GM18861 (cell line): ENCODE results near the gene RNF13.
"Not testable (repeated sequence)": the region's sequence is repeated elsewhere in the genome, so short reads cannot be mapped to it uniquely, and the experiment has no call there.

Experiments
- ATAC-seq: cut with Tn5 transposase; IDR thresholded peaks from one replicate; pipeline ENCODE4 v1.9.1; 2021; ENCODE audit not compliant: unreplicated experiment

RNF13 gene

DNA sequence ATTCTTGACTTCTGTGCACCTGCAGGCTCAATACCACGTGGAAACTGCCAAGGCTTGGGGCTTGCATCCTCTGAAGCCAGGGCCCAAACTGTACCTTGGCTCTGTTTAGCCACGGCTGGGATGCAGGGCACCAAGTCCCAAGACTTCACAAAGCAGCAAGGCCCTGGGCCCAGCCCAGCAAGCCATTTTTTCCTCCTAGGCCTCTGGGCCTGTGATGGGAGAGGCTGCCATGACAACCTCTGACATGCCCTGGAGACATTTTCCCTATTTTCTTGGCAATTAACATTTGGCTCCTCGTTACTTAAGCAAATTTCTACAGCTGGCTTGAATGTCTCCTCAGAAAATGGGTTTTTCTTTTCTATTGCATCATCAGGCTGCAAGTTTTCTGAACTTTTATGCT is 25.5 kb downstream of the RNF13 start:
- ATAC-seq: not testable (repeated sequence)

DNA sequence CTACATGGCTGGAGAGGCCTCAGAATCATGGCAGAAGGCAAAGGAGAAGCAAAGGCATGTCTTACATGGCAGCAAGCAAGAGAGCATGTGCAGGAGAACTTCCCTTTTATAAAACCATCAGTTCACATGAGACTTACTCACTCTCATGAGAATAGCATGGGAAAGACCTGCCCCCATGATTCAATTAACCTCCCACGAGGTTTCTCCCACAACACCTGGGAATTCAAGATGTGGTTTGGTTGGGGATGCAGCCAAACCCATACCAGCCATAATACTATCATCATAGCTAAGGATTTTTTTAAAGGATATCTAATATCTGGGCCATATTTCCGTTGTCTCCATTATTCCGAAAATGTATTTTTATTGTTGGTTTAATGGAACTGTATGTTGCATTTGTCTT is 26.5 kb downstream of the RNF13 start:
- not testable (repeated sequence) for ATAC-seq

GRCh38 chr3:149839896-149840295 is 26.9 kb downstream of the RNF13 start:
- ATAC-seq: no peak

DNA sequence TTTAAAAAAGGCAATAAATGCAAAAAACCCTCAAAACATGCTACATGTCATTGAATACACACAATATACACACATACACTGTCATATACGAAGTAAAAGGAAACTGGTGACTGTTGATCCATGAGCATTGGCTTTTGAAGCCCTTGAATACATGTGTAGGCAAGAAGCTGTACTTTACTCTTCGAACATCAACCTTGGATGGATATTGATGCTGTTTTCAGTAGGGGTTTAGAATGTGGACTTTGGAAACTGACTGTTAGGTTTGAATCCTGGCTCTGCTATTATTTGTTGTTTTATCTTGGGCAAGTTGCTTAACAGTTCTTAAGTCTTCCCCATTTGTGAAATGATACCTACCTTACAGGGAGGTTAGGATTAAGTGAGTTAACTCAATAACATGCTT is 30.5 kb downstream of the RNF13 start:
- no peak for ATAC-seq

- no peak for ATAC-seq
Observed at GRCh38 chr3:149844091-149844490, 31.1 kb downstream of the RNF13 start.

GRCh38 chr3:149845570-149846244 is 32.7 kb downstream of the RNF13 start:
- no peak for ATAC-seq

- no peak for ATAC-seq
Observed at GRCh38 chr3:149848238-149848637, 35.2 kb downstream of the RNF13 start.

DNA sequence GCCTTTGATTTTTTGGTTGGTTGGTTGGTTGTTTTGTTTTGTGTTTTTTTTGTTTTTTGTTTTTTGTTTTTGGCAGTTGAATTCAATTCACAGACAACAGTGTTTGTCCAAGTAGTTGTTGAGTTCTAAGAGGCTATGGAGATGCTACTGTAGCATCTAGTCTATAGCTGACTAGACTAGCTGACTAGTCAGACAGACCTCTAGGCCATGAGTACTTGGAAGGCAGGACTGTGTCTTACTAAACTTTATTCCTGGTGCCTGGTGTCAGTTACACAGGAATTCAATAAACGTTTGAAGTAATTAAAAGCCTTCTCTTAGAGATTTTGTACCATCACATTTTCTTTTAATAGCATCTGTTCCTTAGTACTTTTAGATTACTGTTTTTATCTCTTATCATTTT is 35.7 kb downstream of the RNF13 start:
- ATAC-seq: no peak

GRCh38 chr3:149850787-149851584 is 38.0 kb downstream of the RNF13 start:
- no peak for ATAC-seq

GRCh38 chr3:149858911-149859310 is 45.9 kb downstream of the RNF13 start:
- no peak for ATAC-seq

DNA sequence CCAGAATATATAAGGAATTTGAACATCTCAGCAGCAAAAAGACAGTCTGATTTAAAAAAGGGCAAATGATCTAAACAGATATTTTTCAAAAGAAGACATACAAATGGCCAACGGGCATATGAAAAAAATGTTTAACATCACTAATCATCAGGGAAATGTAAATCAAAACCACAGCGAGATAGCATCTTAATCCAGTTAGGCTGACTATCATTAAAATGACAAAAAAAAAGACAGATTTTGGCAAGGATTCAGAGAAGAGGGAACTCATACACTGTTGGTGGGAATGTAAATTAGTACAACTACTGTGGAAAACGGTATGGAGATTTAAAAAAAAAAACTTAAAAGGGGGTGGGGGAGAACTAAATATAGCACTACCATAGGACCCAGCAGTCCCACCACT is 47.9 kb downstream of the RNF13 start:
- ATAC-seq: no peak

- no peak for ATAC-seq
Observed at GRCh38 chr3:149867563-149867962, 54.5 kb downstream of the RNF13 start.

DNA sequence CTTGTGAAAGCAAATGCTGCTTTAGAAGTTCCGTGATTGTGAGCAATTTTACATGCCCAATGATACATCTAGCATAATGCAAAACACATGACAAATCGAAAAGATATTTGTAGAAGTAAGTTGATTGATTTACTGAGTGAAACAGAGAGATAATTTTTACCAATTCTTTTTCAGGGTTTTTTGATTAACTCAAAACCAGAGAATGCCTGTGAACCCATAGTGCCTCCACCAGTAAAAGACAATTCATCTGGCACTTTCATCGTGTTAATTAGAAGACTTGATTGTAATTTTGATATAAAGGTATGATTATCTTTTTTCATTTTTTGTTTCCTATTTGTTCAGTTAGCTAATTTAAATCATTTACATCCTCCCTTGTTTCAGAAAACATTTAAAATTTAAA is 58.8 kb downstream of the RNF13 start:
- ATAC-seq: no peak

- ATAC-seq: no peak
Observed at GRCh38 chr3:149872589-149872988, 59.6 kb downstream of the RNF13 start.

DNA sequence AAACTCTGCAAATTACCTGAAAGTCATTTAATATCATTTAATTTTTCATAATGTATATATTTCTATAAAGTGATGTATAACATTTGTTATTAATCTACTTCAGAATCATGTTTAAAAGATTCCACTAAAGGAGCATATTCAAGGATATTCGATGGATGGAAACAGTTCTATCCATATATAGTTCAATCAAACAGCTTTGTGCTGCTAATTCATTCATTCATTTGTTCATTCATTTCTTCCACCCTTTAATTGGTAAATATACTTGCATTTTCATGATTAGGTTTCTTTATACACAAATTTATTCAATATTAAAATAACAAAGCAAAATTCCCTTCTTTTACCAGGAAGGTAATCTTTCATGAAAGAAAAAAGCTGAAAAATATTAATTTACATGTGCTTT is 64.7 kb downstream of the RNF13 start:
- no peak for ATAC-seq

DNA sequence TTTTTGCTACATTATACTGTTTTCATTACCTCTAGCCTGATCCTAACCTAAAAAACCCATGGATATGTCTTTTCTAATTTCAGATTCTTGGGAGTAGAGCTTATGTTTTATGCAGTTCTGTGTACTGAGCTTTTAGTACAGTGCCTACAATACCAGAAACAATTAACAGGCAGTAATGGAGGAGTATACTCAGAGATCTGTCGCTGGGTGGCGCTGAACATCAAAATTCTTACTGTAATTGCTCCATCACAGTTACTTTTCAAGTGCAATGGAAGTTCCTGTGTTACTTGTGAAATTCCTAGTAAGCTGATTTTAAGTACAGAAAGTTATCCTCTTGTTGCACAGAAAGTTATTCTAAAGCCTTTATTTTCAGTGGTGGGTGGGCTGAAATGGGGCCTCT is 66.9 kb downstream of the RNF13 start:
- ATAC-seq: no peak

DNA sequence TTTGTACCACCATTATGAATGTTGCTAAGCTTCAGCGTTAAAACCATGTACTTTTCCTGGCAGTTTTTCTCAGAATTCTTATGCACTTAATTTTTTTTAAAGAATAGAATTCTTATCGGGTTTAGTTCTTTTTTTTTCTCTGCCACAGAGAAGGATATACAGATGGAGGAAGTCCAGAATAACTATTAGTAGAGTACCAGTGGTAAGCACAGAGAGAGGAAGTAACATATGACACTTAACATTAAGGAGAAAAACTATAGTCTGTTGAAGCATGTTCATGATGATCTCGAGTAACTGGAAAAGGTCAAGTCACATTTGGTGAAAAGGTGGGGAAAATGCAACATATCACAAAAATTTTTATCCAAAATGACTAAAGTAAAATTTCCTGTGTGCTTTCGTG is 68.9 kb downstream of the RNF13 start:
- no peak for ATAC-seq

GRCh38 chr3:149883134-149883533 is 70.1 kb downstream of the RNF13 start:
- no peak for ATAC-seq

GRCh38 chr3:149883860-149884259 is 70.8 kb downstream of the RNF13 start:
- not testable (repeated sequence) for ATAC-seq

DNA sequence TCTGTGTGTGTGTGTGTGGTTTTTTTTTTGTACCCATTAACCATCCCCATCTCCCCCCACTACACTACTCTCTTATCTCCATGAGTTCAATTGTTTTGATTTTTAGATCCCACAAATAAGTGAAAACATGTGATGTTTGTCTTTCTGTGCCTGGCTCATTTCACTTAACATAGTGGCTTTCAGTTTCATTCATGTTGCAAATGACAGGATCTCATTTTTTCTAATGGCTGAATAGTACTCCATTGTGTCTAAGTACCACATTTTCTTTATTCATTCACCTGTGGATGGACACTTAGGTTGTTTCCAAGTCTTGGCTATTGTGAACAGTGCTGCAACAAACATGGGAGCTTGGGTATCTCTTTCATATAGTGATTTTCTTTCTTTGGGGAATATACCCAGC is 71.8 kb downstream of the RNF13 start:
- ATAC-seq: not testable (repeated sequence)

DNA sequence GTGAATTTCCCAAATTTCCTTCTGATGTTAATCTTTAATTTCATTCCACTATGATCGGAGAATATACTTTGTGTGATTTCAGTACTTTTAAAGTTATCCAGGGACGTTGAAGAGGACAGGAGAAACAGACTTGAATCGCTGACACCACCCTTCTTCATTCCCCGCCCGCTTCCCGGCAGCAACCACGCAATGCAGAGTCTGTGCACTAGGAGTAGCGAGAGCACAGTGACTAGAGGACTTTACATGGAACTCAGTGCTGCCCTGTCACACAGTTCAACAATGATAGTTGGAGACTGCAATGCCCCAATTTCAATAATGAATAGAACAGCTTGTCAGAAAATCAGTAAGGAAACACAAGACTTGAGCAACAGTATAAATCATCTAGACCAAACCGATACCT is 73.9 kb downstream of the RNF13 start:
- no peak for ATAC-seq

DNA sequence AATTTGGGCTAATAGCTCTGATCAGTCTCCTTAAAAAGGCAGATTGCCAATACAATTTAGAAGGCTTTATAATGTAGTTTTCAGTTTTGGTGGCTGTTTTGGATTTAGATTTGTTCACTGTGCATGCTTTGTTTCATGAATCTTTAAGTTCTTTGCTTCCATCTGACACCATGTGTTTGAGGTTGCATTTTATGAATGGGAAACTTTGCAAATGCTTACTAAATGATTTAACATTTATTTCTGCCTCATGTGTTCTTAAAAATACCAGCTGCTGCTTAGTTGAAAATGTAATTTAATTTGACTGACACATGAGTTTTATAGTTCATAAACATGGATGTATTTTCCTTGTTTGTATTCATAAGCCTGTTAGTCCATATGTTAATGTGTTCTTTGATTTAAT is 78.6 kb downstream of the RNF13 start:
- no peak for ATAC-seq

DNA sequence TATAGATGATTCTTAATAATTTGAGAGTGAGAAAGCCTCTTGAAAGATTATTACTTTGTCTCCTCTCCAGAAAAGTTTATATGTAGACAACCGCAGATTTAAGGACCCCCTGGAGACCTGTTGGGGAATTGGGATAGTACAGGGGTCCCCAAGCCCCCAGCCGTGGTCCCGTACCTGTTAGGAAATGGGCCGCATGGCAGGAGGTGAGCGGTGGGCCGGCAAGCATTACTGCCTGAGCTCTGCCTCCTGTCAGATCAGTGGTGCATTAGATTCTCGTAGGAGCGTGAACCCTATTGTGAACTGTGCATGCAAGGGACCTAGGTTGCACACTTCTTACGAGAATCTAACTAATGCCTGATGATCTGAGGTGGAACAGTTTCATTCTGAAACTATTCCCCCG is 79.4 kb downstream of the RNF13 start:
- ATAC-seq: no peak
